ENCODE measurements around the gene TFEB.

TFEB gene

GRCh38 chr6:41763470-41763869, 28.1 kb upstream of the TFEB start:
- DNase-seq: no peak

GRCh38 chr6:41759905-41760579, 24.6 kb upstream of the TFEB start:
- DNase-seq: no peak

- no peak for DNase-seq
These were observed 23.9 kb upstream of the TFEB start for GRCh38 chr6:41759106-41759904.

- DNase-seq: no peak
These were observed 23.2 kb upstream of the TFEB start for GRCh38 chr6:41758641-41759035.

- peak; percentile 14 for DNase-seq
These were observed 22.7 kb upstream of the TFEB start for GRCh38 chr6:41757931-41758640.

GRCh38 chr6:41757271-41757670, 21.9 kb upstream of the TFEB start:
- DNase-seq: no peak

- DNase-seq: no peak
These were observed 20.9 kb upstream of the TFEB start for GRCh38 chr6:41756354-41756753.

GRCh38 chr6:41755895-41756294, 20.5 kb upstream of the TFEB start:
- DNase-seq: no peak

- DNase-seq: no peak
These were observed 15.0 kb upstream of the TFEB start for GRCh38 chr6:41750374-41750773.

- no peak for DNase-seq
These were observed 13.1 kb upstream of the TFEB start for GRCh38 chr6:41748542-41748941.

- no peak for DNase-seq
These were observed 12.7 kb upstream of the TFEB start for GRCh38 chr6:41748102-41748477.

GRCh38 chr6:41747256-41748101, 12.1 kb upstream of the TFEB start, which contains the start of gene PGC:
Gene PGC (minus strand): TSS chr6:41747397. CDS start chr6:41747334, 63 bp downstream.
- DNase-seq: no peak

- no peak for DNase-seq
These were observed 10.7 kb upstream of the TFEB start for GRCh38 chr6:41746107-41746506.

GRCh38 chr6:41744236-41744787, 8.9 kb upstream of the TFEB start:
- DNase-seq: no peak

- DNase-seq: no peak
These were observed 8.2 kb upstream of the TFEB start for GRCh38 chr6:41743406-41744235.

- no peak for DNase-seq
These were observed 6.5 kb upstream of the TFEB start for GRCh38 chr6:41741625-41742490.

GRCh38 chr6:41740366-41741162, 5.2 kb upstream of the TFEB start:
- DNase-seq: no peak

- DNase-seq: no peak
These were observed 3.6 kb upstream of the TFEB start for GRCh38 chr6:41739041-41739440.

- DNase-seq: no peak
These were observed 2.3 kb upstream of the TFEB start for GRCh38 chr6:41737591-41738130.

Measured in activated T-cell treated with anti-CD3 and anti-CD28 coated beads for 4 hours (primary cell).